GM10847 (cell line): ENCODE measurements around the gene TENM3.

Source experiments
- POLR2A ChIP-seq: IDR thresholded peaks from 2 replicates; pipeline ENCODE4 v1.6.1; 2011; ENCODE audit not compliant: insufficient read length; ENCODE audit errors: extremely low read depth

The TENM3 gene

DNA sequence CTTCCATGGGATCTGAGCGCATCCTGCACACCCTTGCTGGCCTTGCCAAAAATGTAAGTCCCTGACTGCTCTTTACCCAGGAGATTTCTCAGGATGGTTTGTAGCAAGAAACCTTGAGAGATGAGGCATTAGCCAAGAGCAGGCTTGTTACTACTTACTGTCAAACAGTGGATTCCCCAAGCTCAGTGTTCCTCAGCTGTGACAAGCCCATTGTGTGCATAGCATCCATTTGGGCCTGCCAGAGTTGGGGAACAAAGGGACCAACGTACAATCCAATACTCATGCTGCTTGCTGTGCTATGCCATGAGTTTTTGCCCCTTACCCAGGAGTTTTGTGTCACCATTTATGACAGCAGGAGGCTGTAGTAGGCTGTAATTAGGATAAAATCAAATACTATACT is 267.6 kb downstream of the TENM3 start:
- TF ChIP-seq POLR2A: no peak

DNA sequence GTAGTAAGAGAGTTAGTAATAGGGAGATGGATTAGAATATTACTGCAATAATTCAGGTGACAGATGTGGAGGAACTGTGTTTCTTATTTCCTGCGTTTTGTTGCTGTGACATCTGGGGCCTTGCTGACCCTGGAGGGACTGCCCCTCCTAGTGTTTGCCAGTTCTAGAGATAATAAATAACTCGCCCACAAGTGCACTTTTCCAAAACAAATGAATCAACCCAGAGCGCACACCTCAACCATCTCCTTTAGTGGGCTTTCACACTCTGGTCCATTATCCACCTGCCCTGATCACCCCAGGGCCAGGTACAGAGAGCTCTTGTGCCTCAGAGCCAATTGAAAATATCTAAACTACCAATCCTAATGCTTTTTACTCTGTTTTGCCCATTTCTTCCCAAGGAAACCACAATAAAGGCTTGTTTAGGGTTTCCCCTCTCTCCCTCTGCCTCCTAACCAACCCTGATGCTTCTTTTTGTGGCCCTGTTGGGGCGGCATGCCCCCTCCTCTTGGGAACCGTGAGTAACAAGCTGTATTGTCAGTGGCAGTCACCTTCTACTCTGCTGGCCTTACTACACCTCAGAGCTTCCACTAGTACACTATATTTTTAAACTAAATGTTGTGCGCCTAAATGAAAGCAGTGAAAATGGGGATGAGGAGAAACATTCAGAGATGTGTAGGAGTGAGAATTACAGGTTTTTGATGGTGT is 270.5 kb downstream of the TENM3 start:
- no peak for TF ChIP-seq POLR2A

DNA sequence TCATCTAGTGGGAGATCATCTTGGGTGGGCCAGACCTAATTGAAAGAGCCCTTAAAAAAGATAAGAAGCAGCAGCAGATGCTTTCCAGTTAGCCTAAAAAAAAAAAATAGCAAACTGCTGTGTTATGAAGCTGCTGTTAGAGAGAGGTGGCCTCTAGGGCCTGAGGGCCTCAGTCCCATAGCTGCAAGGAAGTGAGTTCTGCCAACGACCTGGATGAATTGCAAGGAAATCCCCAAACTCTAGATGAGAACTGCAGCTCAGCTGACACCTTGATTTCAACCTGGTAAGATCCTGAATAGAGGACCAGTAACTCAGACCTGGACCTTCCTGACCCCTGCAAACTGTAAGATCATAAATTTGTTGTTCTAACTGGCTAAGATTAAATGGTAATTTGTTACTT is 275.2 kb downstream of the TENM3 start:
- TF ChIP-seq POLR2A: no peak

DNA sequence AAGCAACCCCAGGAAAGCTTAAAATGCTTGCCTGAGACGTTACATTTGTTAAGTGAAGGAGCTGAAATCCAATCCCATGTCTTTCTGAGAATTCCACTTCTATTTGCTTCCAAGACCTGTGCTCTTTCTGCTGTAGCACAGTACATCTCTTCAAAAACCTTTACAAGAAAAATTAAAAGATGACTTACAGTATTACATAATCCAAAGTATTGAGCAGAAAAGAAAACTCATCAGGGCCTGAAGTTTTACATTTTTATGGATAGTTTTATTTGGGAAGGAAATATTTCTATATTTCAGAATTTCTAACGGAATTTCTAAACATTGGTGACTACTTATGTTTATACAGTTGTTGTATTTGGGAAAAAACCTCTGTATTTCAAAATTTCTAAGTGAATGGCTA is 276.3 kb downstream of the TENM3 start:
- TF ChIP-seq POLR2A: no peak

DNA sequence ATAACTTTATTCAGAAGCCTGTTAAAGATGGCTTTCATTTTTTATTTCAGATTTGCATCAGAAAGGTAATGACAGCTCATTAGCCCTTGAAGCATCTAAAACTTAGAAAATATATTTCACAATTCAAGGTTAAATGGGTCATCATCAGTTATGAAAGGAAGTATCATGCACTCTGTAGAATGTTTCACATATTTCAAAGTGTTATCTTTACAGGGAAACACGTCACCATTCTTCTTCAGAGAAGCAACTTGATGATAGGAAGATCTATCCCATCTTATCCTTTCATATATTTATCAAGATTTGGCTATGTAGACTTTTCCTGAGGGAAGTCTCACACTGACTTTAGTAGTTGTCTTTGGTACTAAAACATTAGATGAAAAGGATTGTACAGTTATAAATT is 277.8 kb downstream of the TENM3 start:
- no peak for TF ChIP-seq POLR2A

DNA sequence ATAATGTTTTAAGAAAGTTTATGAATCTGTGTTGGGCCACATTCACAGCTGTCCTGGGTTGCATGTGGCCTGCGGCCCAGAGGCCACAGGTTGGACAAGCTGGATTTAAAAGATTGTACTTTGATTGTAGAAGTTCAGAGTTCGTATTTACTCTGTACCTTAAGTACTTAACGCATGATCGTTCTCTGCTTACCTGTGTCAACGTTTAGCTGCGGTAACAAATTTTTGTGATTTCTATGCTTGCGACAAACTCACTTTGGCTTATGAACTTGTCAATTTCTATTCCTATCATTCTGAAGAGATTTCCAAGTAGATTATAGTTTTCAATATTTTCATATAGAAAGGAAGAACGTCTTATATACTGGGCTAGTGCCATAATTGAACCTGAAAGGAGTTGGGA is 285.6 kb downstream of the TENM3 start:
- no peak for TF ChIP-seq POLR2A

DNA sequence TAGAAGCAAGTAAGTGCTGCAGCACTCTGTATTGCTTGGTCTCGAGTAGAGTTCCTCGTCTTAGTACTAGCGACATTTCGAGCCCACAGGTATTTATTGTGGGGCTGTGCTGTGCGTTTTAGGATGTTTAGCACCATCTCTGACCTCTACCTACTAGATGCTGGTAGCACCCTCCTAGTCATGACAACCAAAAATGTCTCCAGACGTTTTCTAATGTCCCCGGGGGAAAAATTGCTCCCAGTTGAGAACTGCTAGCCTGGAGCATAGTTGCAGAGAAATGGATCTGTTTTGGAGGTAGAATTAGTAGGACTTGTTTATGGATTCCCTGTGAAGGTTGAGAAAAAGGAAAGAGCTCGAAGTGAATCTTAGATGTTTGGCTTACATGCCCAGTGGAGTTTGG is 287.2 kb downstream of the TENM3 start:
- TF ChIP-seq POLR2A: no peak

DNA sequence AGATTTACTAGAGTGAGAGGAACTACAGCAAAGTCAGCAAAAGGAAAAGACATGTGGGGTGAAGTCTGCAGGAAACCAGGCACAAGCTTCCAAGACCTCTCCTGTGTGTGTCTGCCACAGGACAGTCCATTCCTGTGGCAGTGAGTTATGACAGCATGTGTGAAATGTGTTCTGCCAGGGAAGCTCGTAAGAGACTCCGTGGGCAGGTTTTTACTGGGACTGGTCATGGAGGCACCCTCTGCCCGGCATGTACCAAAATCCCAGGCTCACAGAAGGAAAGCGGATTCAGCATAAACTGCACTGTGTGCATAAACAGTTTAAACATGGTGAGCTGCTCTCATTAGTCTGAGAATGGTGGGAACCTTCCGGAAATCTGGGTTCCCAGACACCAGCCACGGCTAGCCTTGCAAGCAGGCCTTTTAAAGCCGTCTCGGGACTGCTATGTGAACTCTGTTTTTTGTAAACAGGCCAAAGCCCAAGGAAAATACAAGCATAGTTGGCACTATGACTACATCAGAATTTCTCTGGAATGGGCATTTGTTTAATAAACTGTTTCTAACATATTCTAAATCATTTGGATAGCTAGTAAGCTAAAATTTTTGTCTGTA is 288.5 kb downstream of the TENM3 start:
- no peak for TF ChIP-seq POLR2A

DNA sequence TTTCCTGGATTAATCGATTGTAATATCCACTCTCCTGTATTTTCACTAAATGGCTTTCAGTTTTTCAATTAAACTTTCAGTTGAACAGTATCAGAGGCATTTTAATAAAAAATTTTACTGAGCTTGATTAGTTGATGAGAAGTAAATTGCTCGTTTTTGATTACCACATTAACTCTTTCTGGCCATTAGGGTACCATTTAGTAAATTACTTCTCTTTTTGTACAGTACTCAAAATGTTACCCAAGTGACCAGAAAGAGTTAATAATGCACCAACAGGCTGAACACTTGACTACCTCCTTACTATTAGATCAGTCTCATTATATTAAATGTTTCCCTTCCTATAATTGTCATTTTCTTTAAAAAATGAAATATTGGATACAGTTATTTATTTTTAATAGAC is 289.2 kb downstream of the TENM3 start:
- TF ChIP-seq POLR2A: no peak

DNA sequence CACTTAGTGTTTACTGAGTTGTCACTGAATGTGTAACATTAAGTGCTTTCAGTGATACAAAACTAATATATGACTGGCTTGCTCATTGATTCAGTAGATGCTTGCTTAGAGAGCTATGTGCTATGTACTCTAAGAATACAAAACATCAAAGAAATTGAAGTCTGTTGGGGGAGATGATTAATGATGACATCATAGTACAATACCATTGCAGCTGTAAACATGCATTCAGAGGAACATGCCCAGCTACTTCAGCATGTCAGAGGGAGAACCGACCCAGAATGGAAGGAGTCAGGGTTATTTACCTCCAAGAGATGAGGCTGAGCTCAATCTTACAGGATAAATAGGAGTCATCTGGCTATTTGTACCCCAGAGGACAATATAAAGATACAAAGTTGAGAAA is 290.8 kb downstream of the TENM3 start:
- no peak for TF ChIP-seq POLR2A

DNA sequence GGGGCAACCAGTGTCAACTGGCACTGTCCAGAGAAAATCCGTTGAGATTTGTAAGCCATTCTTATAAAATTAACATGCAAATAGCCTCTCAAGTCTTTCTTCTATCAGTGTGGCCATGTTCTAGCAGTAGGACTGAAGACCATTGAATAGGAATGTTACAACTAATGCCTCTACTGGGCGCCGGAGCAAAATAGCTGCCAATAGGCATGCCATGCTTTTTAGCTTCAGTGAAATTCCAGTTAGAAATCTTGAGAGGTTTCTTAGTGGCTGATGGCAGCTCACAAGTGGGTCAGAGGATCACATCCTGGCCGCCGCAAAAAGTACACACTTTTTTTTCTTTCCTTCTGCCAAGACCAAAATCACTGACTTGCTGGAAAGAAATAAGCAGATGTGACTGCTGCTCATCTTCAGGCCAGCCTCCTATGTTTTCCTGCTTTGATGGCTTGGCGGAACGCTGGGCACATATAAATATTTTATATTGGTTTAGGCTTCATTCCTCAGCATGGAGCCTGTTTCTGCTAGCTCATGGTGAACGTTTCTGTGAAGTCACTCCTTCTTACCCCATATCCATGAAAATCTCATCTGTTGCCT is 293.1 kb downstream of the TENM3 start:
- TF ChIP-seq POLR2A: no peak

DNA sequence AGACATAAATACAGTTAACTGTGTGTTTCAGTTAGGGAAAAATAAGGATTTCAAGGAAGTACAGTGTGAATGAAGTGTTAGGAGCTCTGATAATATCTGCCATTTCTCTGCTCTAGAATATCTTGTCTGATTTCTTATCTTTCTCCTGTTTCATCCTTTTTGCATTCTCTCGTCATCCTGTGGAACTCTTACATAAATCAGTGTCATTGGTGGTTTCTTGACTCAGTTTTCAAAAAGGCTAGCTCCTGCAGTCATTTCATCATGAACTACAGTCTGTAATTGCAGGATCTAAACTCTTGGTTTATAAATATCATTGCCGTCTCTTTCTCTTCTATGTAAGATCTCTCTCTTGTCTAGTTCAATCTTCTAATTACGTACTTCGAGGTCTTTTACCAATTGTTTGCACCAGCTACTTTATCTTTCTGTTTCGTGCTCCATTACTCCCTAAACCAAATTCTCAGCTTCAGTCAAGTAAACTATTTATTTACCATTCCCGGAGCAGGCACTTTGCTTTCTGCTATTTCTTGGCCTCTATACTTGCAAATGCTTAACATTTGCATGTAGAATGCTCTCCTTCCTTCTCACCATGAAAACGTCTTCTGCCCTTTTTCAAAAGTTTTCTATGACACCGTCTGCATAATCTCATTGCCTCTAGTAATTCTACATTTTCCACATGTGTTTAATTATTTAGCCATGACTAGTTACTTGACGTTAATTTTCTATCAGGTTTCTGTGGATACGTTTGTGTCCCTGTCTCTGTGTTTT is 294.0 kb downstream of the TENM3 start:
- TF ChIP-seq POLR2A: no peak

DNA sequence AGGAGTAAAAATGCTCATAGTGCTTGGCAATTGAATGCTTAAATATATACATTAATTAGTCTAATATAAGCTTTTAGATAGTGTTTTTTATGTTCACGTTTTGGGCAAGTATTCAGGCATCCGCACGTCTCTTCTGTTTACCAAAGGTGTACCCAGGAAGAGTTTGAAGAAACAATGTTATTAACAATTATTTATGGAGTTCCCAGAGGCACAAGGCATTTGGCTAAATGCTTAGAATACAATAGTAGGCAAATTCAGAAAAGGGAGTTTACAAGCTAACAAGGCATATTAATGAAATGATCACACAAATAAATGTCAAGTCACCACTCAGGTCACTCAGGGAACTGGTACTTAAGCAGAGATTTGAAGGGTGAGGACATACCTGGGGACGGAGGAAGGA is 294.8 kb downstream of the TENM3 start:
- no peak for TF ChIP-seq POLR2A

DNA sequence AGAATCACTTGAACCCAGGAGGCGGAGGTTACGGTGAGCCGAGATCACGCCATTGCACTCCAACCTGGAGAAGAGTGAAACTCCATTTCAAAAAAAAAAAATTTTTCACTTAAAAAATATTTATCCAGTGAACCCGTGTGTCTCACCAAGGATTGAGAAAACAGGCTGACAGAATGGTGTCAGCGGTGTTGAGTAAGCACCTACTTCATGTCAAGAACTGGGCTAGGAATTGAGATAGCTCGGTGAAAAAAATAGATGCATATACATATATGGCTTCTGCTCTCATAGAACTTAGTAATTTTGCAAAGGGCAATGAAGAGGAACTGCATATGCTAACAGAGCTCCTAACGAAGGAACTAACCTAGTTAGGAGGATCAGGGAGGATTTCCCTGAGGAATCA is 297.3 kb downstream of the TENM3 start:
- no peak for TF ChIP-seq POLR2A

DNA sequence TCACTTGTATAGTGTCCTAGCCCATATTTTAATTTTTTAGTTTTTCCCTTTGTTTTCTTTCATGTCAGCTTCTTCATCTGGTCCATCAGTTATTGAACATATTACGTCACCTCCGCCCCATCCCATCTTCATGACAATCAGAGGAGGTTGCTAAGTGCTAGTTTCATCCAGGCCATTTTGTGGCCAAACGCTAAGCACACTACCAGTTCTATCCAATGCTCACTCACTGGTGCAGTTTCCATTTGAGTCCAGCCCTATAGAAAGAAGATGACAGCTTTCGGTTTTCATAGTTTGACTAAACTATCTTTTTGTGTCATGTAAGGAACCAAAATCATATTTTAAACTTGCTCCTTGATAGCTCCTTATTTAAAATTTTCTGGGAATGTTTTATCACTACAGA is 304.2 kb downstream of the TENM3 start:
- TF ChIP-seq POLR2A: no peak

DNA sequence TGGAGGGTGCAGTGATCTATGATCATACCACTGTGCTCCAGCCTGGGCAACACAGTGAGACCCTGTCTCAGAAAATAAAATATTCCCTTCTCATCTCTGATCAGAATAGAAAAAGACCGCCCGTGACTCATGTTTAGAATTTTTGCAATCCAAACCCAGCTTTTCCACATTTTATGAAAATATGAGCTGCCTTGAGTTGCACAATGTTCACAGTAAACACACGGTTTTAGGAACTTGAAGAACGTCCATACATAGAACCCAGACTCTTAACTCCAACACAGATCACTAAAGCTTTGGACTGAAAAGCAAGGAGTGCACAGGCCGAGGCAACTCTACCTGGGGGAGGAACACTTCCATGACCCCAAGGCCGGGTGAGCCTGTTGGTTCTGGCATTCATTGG is 305.0 kb downstream of the TENM3 start:
- no peak for TF ChIP-seq POLR2A
